NCI-H2196 treated with DMSO at 0.1 percent for 48 hours (cell line): ENCODE results near the gene TYMP.

Experiments
- DNase-seq: peaks from one replicate; lab custom pipeline; 2025; ENCODE audit not compliant: unreplicated experiment; lab: John Stamatoyannopoulos, UW

The TYMP gene

DNA sequence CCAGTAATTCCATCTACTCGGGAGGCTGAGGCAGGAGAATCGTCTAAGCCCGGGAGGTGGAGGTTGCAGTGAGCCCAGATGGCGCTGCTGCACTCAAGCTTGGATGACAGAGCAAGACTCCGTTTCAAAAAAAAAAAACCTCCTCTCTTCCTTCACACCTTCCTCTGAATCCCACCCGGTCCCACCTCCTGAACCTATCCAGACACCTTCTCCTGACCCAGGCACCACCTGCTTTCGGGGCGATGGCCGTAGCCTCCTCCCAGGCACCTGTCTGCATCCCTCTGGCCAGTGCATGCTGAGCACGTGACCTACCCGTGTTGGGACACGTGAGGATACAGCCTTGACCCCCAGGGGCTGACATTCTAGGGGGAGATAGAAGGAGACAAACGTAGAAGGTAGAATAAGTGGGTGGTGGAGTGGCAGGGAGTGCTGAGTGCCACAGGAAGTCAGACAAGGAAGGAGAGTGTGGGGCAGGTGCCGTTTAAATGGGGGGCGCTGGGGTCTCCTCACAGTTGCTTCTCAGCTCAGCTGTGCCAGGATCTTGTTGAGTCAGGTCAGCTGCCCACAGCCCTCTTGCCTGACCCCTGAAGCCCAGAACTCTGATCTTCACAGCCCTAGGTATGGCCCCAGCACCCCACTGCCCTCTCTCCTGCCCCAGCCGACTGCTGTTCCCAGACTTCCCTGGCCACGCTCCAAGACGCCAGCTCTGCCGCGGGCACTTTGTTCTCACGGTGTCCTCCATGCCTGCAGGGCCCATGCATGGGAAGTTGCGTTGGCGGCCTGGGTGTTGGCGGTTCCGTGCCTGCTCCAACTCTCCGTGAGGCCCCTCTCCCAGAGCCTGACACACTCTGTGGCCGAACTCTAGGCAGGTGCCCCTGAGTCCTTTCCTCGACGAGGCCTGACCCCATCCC lies 44.3 kb downstream of the TYMP start:
- no peak for DNase-seq

DNA sequence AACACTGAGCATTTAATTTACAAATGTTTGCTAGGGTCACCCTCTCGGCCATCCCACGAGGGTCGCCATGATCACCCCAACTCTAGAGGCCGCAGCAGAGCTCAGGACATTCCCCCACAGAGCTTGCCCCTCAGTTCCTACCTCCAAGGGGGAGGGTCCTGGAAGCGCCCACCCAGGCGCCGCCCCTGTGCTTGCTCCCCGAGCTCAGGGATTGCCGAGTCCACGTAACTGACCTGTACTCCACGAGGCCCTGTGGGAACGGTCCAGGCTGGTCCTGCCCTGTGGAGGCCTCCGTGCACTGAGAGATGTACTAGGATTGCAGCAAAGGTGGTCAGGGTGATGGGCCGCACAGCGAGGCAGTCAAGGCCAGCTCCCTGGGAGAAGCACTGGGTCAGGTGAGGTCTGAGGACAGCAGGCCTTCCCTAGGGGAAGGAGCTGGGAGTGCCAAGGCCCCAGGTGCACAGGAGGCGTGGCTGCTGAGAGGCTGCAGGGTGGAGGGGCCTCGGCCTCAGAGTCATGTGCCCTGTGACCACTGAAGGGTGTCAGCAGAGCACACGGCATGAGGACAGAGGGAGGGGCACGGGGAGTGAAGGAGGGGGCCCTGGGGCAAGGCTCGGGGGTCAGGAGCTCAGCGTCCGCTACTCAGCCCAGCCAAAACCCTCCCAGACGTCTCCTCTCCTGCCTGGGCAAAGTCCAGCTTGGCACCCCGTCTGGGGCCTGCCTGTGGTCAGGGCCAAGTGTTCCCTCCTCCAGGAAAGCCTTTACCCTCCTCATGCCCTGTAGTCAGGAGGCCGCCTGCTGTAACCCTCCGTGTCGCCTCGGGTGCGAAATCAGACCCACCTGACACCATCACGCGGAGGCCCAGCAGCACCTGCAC lies 45.6 kb downstream of the TYMP start:
- no peak for DNase-seq

GRCh38 chr22:50483556-50483955 lies 46.3 kb downstream of the TYMP start:
- DNase-seq, result no peak

DNA sequence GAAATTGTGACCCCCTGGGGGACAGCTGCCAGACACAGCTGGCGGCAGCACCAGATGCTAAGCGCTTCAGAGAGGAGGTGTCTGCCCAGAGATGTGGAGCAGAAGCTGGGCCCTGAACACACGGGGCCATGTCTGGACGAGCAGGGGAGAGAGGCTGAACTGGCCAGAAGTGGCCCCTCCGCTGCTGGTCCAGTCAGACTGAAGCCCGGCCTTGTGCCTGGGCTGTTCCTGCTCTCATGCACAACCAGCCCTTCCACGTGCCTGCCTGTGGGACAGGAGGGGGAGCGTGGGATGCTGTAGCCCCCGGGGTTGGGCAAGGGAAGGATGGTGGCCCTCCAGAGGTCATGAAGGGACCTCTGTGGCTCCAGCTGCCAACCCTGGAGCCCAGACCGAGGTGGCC lies 46.7 kb downstream of the TYMP start:
- DNase-seq, result no peak

- no peak for DNase-seq
Measured at GRCh38 chr22:50482107-50483074, 47.4 kb downstream of the TYMP start.

DNA sequence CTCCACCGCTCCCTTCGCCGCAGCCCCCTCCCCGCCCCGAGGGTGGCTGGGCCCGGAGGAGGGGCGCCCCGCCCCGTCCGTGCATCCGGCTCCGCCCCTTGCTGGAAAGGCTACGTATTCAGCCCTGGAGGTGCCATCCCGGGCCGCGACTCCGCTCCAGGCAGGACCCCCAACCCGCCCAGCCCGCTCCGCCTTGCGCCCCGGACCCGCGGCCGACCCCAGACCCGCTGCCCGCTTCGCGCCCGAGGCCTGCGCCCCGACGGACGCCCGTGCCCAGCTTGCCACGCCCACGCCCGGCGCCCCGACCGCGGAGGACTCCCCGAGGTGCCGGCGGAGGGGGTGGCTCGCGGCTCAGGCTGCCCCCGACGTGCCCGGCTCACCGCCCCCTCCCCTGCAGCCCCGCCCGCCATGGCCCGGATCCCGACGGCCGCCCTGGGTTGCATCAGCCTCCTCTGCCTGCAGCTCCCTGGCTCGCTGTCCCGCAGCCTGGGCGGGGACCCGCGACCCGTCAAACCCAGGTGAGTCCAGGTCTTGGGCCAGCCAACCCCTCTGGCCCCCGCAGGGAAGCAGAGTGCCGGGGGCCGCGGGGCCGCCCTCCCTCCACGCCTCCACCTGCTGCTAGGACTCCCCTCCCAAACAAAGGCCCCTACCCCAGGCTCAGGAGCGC lies 48.2 kb downstream of the TYMP start, which contains the start of gene ADM2:
TSS of gene ADM2 (plus strand) at position 104 of the 667 bp plus-strand sequence. CDS start at position 409, 305 bp downstream.
- DNase-seq, result no peak

GRCh38 chr22:50481045-50481439 lies 48.8 kb downstream of the TYMP start:
- no peak for DNase-seq

GRCh38 chr22:50479721-50480120 lies 50.1 kb downstream of the TYMP start:
- no peak for DNase-seq

- no peak for DNase-seq
Measured at GRCh38 chr22:50477923-50478322, 51.9 kb downstream of the TYMP start.

DNA sequence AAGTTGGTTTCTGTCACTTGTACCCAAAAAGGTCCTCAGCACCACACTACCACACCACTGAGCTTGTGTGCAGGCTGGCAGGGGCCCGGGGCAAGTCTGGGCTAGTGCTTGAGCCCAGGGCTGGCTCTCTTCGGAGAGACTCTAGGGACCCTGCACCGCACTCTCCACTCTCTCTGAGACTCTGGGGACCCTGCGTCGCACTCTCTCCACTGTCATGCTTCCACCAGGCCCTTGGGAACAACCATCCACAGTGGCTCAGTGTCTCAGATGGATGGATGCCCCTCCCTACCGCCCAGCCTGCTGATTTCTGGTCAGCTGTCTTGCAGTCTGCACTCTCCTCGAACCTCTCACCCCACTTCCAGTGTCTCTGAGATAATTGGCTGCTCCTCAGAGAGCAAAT lies 52.9 kb downstream of the TYMP start:
- DNase-seq, result no peak
